ENCODE results near the gene CUL9.

GRCh38 chr6:43257367-43258145 lies 75.6 kb downstream of the CUL9 start:
- TF ChIP-seq, protein P1, sequence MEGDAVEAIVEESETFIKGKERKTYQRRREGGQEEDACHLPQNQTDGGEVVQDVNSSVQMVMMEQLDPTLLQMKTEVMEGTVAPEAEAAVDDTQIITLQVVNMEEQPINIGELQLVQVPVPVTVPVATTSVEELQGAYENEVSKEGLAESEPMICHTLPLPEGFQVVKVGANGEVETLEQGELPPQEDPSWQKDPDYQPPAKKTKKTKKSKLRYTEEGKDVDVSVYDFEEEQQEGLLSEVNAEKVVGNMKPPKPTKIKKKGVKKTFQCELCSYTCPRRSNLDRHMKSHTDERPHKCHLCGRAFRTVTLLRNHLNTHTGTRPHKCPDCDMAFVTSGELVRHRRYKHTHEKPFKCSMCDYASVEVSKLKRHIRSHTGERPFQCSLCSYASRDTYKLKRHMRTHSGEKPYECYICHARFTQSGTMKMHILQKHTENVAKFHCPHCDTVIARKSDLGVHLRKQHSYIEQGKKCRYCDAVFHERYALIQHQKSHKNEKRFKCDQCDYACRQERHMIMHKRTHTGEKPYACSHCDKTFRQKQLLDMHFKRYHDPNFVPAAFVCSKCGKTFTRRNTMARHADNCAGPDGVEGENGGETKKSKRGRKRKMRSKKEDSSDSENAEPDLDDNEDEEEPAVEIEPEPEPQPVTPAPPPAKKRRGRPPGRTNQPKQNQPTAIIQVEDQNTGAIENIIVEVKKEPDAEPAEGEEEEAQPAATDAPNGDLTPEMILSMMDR (IDR thresholded peaks at IDR 0.05; ENCODE audit: borderline replicate concordance, extremely low read depth, low read length, poor library complexity, severe bottlenecking), result no peak
- no peak for TF ChIP-seq EZH2 (IDR thresholded peaks at IDR 0.05; ENCODE audit: borderline replicate concordance, low read depth, low read length, severe bottlenecking)
